GM18867 (cell line): ENCODE measurements around the gene ABCB4.

Source experiments
- ATAC-seq: cut with Tn5 transposase; IDR thresholded peaks from one replicate; pipeline ENCODE4 v1.9.1; 2021; ENCODE audit warnings: mild to moderate bottlenecking, moderate library complexity; ENCODE audit not compliant: unreplicated experiment

Gene ABCB4

DNA sequence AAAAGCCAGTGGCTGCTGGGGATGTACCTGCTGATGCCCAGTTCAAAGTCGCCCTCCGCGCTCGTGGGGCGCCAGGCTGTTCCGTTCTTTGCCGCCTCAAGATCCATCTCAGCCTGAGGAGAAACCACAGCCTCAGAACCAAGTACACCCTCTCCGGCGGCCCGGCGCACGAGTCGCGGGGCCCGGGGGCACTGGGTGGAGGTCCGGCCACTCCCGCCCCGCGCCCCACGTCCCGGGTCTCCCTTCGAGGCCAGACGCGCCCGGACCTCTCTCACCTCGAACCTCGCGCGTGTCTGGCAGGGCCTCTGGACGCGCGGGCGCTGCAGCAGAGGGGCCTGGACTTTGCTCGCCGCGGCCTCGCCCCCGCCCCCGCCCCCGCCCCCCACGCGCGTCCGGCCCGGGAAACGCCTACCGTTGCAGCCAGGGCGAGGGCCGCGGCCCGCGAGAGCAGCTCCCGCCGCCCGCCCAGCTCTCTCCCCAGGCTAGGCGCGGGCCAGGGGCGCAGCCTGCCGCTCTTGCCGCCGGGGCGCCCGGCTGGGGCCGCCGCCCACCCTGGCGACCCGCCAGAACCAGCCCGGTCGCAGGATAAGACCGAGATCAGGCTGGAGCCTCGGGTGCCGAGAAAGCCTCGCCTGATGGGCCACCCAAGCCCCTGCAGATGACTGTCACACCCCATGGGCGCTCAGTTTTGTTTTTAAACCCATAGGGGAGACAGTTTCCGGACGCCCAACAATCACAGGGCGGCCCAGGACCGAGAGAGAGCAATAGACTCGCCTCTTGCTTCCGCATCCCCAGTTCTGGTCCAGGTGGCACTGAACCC, at the start of gene ABCB4:
Gene ABCB4 (minus strand): TSS at position 322 of the 820 bp plus-strand sequence. CDS start 215 bp downstream, at position 107.
- ATAC-seq: peak; percentile 30

GRCh38 chr7:87518735-87519134, 43.3 kb upstream of the ABCB4 start:
- ATAC-seq: no peak

GRCh38 chr7:87517891-87518290, 42.4 kb upstream of the ABCB4 start:
- no peak for ATAC-seq

GRCh38 chr7:87517136-87517815, 41.8 kb upstream of the ABCB4 start:
- ATAC-seq: no peak

DNA sequence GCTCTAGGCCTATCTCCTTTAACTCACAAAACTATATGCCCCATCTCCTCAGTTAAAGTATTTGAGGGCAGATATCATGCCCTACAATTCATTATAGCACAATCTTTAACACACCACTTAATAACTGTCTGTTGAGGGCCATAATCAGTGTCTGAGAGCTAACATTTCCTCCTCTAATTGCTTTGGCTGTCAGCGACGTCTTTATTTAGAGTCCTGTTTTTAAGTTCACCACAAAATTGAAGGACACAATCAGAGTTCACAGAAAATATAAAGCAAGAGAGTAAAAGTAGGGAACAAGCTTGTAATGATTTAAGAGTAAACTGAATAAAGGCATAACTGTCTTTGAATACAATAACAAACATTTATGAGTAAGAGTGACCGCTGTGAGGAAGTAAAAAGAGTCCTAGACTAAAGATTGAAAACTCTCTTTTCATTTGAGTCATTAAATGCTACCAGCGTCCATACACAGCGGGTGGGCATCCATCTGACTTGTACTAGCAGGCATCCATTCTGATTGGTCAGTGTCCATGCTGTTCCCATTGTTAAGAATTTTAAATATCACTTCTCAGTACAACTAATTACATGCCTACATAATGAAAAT, 38.4 kb upstream of the ABCB4 start:
- no peak for ATAC-seq

- ATAC-seq: no peak
Observed at GRCh38 chr7:87512906-87513305, 37.4 kb upstream of the ABCB4 start.

- no peak for ATAC-seq
Observed at GRCh38 chr7:87511510-87511909, 36.0 kb upstream of the ABCB4 start.

GRCh38 chr7:87510411-87510875, 35.0 kb upstream of the ABCB4 start:
- no peak for ATAC-seq

- no peak for ATAC-seq
Observed at GRCh38 chr7:87507446-87507845, 32.0 kb upstream of the ABCB4 start.

DNA sequence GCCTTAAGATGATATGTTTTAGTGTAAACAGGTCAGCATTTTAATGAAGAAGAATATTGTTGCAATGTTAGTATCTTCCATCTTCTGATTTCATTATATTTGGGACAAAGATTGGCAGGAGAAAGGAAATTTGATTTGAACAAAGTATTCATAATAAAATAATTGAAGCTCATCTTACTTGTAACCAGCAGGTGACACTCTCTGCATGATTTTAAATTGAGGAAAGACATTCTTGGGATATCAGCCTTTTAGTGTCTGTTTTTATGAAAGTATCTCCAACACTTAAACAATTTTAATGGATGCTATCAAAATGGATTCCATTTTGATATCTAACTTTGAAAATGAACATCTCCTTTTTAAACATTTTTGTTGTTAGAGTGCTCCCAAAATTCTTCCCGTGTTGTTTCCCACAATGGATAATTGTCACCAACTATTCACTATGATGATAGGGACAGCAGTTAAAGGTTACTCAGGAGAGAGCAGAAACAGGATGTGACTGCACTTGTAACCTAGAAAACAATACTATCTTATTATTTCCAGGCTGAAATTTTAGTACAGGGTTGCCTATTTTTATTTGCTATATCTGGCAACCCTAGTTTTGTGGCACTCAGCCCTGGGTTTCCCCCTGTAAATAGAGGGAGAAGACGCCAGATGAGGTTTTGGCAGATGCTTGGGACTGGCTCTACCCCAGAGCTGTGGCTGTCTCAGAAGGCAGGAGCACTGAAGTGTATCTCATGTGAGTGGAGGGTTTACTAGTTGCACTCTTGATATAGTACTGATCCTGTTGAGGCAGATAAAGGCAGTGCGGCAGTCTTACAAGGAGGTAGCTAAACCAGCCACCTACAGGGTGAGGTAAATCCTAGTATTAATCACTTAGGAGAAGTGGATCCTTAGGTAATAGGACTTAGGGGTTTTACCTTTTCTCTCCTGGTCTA, 31.0 kb upstream of the ABCB4 start:
- peak; percentile 45 for ATAC-seq

GRCh38 chr7:87505557-87506245, 30.2 kb upstream of the ABCB4 start:
- ATAC-seq: peak; percentile 69

DNA sequence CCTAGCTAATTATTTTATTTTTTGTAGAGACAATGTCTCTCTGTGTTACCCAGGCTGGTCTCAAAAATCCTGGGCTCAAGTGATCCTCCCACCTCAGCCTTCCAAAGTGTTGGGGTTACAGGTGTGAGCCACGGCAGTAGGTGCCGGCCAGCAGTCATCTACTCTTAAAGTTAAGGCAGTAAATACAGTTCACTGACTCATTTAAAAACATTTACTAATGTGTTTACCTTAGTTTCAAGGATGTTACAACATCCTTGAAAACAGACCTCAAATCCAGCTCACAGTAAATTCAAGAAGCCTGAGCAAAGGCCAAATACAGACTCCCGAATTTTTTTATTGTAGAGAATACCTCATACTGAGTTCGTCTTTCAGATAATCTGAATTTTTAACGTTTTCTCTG, 29.6 kb upstream of the ABCB4 start:
- no peak for ATAC-seq

DNA sequence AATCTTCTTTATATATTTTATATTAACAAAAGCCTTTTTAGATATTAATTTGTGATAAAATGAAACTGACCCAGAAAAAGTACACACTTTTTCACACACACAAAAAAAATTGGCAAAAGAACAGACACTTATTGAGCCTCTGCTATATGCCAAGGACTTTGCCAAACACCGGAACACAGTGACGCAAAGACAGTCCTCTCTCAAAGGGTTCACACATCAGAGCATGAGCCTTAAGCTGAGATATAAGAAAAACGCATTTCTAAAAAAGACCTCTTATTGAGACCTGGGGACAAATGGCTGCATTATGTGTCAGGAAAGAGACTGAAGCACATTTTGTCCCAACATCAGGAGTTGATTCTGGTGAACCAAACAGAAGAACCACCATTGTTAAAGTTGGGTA, 24.0 kb upstream of the ABCB4 start:
- no peak for ATAC-seq

DNA sequence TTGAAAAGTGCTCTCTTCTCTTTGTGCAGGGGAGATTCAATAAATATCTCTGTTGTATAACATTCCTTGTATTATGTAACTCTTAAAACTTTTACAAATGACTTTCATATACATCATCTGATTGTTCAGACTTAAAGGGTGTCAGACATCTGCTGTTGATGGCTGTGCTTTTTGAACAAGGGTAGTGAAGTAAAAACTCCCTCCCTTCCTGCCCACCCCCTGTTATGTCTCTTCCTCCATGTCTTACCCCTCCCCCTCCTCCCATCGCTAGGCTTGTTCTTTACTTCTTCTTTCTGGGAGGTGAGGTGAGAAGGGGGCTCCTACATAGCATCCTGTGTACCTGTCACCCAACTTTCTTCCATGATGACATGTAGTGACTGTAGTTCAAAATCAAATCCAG, 23.4 kb upstream of the ABCB4 start:
- ATAC-seq: no peak

DNA sequence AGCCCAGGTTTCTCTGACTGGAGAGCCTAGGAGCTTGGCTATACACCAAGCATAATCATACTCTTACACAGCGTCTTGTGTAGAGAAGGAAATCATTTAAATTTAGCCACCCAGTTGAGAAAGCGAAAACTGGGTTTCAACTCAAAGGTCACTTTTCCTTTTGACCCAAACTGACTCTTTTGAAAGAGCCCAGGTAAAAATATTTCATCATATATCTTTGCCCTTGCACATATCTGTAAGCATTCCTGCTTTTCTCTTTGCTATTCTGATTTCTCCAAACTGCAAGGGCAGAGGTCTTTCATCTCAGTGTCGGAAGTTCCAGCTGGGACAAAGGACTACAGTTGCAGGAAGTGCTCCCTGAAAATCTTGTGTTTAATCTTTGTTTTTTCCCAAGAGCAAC, 22.0 kb upstream of the ABCB4 start:
- no peak for ATAC-seq

GRCh38 chr7:87495366-87495765, 19.9 kb upstream of the ABCB4 start:
- ATAC-seq: no peak

GRCh38 chr7:87494454-87494853, 19.0 kb upstream of the ABCB4 start:
- no peak for ATAC-seq

GRCh38 chr7:87483131-87483530, 7.7 kb upstream of the ABCB4 start:
- no peak for ATAC-seq

GRCh38 chr7:87482115-87482514, 6.6 kb upstream of the ABCB4 start:
- ATAC-seq: no peak

DNA sequence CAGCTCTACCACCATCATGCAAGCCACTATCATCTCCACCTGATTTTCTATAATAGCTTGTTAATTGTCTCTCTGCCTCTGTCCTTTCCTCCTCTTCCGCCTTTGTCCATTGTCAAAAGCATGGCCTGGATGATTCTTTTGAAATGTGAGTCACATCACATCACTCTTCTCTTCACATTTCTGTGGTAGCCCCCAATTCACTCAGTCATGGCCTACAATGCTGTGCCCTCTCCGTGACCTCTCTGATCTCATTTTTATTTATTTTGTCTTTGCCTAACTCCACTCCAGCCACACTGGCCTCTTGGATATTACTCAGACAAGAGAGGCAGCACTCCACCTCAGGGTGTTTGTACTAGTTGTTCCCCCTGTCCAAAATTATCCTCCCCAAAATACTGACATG, 4.9 kb upstream of the ABCB4 start:
- ATAC-seq: no peak
